PC-9 (cell line): Measurements from ENCODE around the gene LRIG3.

Experiments used
- CTCF ChIP-seq: fragments of 200-600 bp; sonication (generic); conservative IDR thresholded peaks from 2 replicates; pipeline ENCODE4 v1.6.1; 2017; ENCODE audit warnings: mixed run types, antibody characterized with exemption, mild to moderate bottlenecking, moderate library complexity
- EZH2 ChIP-seq: fragments of 200-600 bp; sonication (generic); IDR thresholded peaks from 2 replicates; pipeline ENCODE4 v1.8.0; 2017; ENCODE audit warnings: antibody characterized with exemption, low read depth

- no peak for TF ChIP-seq CTCF
- TF ChIP-seq EZH2 = no peak
Measured at GRCh38 chr12:58950739-58951100, 30.4 kb upstream of the LRIG3 start.
